ENCODE measurements around the gene WNT4.
A peak's percentile ranks its signal among the peaks of the same experiment; 100 is the strongest.

The WNT4 gene

DNA sequence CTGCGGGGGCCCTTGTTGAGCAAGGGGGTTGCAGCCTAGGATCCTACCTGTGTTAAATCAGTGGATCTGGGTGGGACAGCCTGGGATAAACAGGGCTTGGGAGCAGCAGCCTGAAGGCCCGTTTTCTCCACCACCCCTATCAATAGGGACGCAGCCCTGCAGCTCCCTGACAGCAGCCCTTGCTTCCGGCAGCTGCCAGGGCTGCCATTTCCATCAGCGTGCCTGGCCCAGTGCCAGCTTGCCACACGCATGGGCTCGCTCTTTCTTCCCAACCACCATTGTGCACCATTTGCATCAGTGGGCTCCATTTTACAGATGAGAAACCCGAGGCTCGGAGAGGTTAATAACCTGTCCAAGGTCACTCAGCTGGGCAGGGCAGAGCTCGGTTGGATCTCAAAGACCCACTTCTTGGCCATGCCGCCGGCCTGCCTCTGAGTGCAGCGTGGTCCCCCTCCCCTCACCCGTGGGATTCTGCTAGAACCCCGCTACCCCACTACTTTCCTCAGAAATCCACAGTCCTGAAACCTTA, 3.8 kb downstream of the WNT4 start:
- H3K4me3 ChIP-seq (ENCODE audit: low read depth, low read length) = no peak overlapping the region
- no peak for TF ChIP-seq CTCF (IDR thresholded peaks at IDR 0.05; ENCODE audit: borderline replicate concordance, insufficient read depth, low read depth, low read length)

- no peak overlapping the region for H3K4me3 ChIP-seq (ENCODE audit: low read depth, low read length)
- no peak for TF ChIP-seq CTCF (IDR thresholded peaks at IDR 0.05; ENCODE audit: borderline replicate concordance, insufficient read depth, low read depth, low read length)
Measured at GRCh38 chr1:22137004-22137720, 5.7 kb downstream of the WNT4 start.

DNA sequence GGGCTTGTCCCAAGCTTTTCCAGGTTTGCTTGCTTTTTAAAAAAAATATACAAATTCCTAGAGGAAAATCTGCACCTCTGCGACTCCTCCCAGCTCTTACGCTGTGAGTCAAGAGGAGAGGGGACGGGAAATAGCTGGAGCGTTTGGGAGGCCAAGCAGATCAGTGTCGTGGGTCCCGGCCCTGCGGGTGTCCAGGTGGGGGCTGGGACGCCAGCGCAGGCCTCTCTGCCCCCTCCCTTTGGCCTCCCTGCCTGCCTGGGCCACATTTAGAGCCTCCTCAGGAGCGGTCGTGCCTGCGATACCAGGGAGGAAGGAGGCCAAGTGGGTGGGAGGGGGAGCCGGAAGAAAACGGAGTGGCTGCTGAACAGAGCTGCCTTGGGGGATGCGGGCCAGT, 9.0 kb downstream of the WNT4 start:
- no peak overlapping the region for H3K4me3 ChIP-seq (ENCODE audit: low read depth, low read length)
- TF ChIP-seq CTCF (IDR thresholded peaks at IDR 0.05; ENCODE audit: borderline replicate concordance, insufficient read depth, low read depth, low read length) = no peak

DNA sequence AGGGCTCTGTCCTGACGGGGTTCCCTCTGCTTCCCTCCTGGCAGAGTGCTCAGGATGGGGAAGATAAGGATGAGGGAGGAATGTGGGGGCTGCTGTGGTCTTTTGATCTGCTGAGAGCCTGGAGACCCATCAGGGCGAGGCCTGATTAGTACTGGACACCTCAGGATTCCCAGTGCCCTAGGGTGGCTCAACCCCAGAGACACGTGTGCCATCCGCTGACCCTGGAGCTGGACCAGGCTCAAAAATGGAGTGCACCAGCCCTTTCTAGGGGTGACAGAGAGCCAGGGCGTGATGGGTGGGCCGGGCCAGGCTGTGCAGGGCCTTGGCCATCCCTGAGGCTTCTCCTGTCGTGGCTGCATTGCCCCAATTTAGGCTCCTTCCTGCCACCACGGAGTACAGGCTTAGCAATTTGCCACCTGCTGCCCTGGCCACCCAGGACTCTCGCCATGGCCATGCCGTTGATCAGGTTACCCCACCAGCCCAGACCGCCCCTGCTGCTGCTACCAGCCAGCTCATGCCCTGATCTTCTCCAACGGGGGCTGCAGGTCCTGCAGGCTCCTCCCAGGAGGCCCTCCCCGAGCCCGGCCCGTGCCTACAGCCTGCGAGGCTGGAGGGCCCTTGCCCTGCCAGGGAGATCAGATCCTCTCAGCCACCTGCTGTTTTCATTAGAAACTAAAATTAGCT, 9.5 kb downstream of the WNT4 start:
- TF ChIP-seq CTCF (IDR thresholded peaks at IDR 0.05; ENCODE audit: borderline replicate concordance, insufficient read depth, low read depth, low read length) = no peak
- no peak overlapping the region for H3K4me3 ChIP-seq (ENCODE audit: low read depth, low read length)

DNA sequence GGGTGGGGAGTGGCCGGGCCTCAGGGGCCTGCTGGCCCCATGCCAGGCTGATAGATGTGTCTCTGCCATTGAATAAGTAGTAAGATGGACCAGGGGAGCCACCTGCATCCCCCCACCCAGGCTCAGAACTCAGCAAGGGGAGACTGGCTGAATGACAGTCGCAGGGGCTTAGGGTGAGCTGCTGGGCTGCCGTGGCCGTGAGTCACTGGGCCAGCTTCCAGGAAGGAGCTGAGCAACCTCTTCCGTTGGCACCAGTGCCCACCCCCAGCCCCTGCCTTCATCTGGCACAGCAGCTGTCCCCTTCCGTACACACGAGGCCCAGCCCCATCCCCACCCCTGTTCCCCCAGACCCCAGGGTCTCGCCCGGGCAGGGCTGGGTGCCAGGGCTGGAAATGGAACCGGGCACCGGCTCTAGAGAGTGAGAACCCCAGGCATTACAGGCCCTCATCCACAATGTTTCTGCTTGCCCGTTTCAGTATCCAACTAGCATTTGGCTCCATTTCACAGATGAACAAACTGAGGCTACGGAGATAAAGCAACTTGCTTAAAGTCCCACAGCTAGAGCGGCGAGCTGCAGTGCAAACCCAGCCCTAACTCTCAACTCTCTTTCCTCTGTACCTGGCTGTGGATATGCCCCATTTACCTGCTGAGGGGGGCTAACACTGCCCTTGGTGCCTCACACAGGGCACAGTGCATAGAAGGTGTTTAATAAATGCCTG, 10.2 kb downstream of the WNT4 start:
- no peak for TF ChIP-seq CTCF (IDR thresholded peaks at IDR 0.05; ENCODE audit: borderline replicate concordance, insufficient read depth, low read depth, low read length)
- no peak overlapping the region for H3K4me3 ChIP-seq (ENCODE audit: low read depth, low read length)

GRCh38 chr1:22131875-22132486, 10.9 kb downstream of the WNT4 start:
- TF ChIP-seq CTCF (IDR thresholded peaks at IDR 0.05; ENCODE audit: borderline replicate concordance, insufficient read depth, low read depth, low read length) = peak; percentile 92
- H3K4me3 ChIP-seq (ENCODE audit: low read depth, low read length) = no peak overlapping the region

Data from GM12875 (cell line).